D721Med (cell line): Measurements from ENCODE around the gene GDF7.

Experiments
- DNase-seq: peaks from one replicate; pipeline ENCODE4 v3.0.0; 2011; ENCODE audit warnings: low spot score; ENCODE audit not compliant: insufficient read length
- FAIRE-seq: peaks from 2 replicates; lab custom pipeline; 2011; peaks lifted over from hg19 to GRCh38; lab: Jason Lieb, UNC
- TF ChIP-seq, protein P1 (sequence below): IDR thresholded peaks from 2 replicates; pipeline ENCODE4 v1.5.1; 2012; ENCODE audit warnings: mild to moderate bottlenecking, control low read depth; ENCODE audit not compliant: insufficient read depth; ENCODE audit errors: missing control alignments

Gene GDF7

DNA sequence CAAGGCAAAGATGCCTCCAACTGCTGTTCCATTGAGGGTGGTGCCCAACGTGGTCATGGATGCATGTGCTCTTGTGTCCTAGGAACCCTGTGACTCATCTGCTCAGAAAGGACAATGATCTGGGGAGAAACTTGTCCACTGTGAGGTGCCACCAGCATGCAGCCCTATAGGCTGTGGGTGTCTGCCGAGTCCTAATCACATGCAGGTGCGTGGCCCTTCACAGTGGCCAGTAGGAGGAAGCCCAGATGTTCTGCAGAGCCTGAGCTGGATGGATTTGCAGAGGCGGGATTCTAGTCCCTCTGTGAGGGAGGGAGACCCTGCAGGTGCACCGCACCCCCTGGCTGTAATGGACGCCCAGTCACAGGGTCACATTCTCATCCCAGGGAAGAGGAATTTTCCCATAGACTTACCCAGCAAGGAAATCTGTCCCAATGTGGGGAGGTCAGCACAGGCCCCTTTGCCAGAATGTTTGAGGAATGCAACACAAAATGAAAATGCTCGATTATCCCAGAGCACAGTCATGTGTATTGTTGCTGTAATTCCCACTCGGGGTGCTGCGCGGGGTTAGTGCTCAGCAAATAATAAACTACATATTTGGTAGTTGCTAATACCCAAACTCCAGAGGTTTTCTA lies 13.9 kb downstream of the GDF7 start:
- TF ChIP-seq, protein P1, sequence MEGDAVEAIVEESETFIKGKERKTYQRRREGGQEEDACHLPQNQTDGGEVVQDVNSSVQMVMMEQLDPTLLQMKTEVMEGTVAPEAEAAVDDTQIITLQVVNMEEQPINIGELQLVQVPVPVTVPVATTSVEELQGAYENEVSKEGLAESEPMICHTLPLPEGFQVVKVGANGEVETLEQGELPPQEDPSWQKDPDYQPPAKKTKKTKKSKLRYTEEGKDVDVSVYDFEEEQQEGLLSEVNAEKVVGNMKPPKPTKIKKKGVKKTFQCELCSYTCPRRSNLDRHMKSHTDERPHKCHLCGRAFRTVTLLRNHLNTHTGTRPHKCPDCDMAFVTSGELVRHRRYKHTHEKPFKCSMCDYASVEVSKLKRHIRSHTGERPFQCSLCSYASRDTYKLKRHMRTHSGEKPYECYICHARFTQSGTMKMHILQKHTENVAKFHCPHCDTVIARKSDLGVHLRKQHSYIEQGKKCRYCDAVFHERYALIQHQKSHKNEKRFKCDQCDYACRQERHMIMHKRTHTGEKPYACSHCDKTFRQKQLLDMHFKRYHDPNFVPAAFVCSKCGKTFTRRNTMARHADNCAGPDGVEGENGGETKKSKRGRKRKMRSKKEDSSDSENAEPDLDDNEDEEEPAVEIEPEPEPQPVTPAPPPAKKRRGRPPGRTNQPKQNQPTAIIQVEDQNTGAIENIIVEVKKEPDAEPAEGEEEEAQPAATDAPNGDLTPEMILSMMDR, result no peak
- DNase-seq (no peak), FAIRE-seq (no peak)

DNA sequence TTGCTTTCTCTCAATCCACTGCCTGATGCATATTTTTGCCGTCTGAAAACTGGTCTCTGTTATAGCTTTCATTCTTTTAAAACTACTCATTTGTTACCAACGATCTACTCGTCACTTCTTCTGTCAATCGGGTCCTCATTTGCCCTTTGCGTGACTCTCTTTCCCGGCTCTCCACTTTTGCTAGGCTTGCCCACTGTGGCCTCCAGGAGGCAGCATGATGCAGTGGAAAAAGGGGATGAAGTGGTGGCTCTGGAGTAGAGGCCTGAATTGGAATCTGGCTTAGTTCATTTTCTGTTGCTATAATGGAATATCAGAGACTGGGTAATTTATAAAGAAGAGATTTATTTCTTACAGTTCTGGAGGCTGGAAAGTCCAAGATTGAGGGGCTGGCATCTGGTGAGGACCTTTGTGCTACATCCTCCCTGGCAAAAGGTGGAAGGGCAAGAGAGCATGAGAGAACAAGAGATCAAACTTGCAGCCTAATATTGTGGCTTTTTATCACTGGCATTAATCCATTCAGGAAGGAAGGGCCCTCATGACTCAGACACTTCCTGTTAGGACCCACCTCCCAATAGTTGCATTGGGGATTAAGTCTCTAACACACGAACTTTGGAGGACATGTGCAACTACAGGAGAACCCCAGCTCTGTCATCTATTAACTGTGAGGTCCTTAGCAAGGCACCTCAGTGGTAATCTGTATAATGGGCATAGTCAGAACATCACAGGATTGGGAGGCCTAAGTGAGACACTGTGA lies 15.4 kb downstream of the GDF7 start:
- FAIRE-seq (no peak), DNase-seq (no peak)
- TF ChIP-seq, protein P1, result peak; percentile 37

DNA sequence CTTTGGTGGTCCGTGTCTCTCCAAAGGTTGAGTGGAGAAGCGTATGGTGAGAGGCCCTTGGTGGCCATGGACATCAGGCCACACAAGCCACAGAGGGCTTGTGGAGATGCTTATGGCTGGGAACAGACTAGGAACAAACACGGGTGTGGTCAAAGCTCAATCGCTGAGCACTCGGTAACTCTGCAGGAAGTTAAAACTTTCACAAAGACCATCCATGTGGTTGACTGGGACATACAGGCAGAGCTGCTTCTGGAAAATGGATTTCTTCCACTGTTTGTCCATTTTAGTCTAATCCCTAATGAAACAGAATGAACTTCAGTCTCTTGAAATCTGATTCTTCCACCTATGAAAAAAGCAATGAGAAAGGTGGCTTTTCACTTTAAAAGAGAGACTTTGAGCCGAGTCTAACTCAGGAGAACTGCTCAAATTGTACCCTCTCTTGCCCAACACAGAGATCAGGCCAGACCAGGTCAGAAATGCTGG lies 17.7 kb downstream of the GDF7 start:
- FAIRE-seq (no peak), DNase-seq (no peak)
- TF ChIP-seq, protein P1, result no peak

DNA sequence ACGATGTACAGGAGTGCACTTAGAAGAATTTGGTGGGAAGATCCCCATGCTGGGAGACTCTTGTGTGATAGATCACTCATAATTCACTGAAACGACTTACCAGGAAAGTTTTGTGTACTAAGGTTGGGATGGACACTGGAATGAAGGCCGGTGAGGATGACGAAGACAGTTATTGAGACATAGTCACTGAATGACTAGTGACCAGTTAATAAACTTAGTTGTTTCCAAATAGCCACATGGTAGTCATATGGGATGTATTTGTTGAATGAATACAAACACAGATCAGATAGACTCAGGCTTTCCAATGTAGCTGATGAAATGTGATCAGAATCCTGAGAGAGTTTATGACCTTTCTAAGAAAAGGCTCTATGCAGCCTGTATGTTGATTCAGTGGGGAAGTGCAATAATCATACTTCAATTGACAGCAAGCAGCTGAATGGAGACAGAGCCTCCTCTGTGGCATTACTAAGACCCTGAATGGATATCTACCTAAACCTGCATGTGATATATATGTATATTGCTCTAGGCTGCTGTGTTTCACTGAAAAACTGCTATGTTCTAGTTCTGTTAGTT lies 20.4 kb downstream of the GDF7 start:
- no peak for DNase-seq
- no peak for FAIRE-seq
- TF ChIP-seq, protein P1, result no peak

DNA sequence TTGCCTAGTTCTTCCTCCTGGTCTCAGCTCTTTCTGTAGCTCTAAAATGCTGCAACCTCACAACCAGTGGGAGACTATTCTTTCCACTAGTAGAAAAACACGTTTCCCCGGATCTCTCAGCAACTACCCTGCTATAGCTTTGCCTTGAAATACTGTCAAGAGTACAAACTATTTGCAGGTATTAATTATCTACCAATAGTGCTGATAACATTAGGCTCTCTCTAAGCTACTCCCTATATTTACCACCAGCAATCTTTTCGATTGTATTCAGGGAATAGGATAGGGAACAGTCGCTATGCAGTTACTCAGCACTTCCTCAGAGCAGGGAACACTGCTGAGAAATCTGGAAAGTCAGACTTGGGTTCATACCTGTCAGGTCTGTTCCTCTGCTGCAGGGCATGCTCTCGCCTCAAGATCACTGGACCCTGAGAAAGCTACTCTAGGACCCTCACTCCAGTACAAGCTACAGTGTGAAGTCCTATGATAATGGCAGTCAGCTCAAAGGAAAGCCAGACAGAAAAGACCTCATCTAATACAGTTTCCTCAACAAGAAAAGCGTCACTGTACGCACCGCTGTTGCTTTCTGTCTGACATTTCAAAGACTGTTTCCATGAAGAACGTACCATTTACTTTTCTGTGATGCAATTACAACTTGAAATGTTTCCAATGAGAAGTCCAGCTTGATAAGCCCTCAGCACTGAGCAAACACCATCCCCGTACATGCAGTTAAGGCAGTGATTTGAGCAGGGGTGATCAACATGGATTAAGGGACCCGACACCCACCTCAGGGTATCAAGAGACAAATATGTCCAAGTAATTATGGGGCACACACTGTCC lies 22.7 kb downstream of the GDF7 start:
- DNase-seq (no peak), FAIRE-seq (no peak)
- TF ChIP-seq, protein P1, result no peak

DNA sequence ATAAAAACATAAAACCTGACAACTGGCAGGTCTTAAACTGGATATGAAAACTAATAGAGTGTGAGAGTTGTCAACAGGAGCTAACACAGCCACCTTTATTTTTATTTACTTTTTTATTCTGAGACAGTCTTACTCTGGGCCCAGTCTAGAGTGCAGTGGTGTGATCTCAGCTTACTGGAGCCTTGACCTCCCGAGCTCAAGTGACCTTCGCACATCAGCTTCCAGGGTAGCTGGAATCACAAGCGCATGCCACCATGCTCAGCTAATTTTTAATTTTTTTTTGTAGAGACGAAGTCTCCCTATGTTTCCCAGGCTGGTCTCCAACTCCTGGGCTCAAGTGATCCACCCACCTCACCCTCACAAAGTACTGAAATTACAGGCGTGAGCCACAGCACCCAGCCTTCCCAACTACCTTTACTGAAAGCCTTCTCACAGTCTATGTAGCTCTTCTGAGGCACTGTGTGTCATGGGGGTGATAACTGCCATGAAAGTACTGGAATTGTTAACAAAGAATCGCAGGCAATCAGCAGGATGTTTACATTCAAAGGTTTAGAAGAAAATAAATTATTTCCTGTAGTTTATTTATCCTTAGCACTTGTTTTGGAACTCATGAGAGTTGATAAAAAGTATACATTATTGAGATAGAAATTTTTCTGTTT lies 24.3 kb downstream of the GDF7 start:
- DNase-seq, result no peak
- TF ChIP-seq, protein P1, result no peak
- FAIRE-seq, result no peak
